Activated CD8-positive, alpha-beta T cell treated with anti-CD3 and anti-CD28 coated beads for 36 hours (primary cell): Measurements from ENCODE around the gene TCEA2. TPM values are rescaled to one million over a fixed set of nuclear protein-coding genes. Genes with fewer than 3 reads are reported as not detected.

Experiments used
- ATAC-seq: fragments of 200-7000 bp; cut with Tn5 transposase; one replicate; pipeline ENCODE4 v1.10.0; 2021; ENCODE audit warnings: mild to moderate bottlenecking, moderate library complexity
- CTCF ChIA-PET: fragments of 350-600 bp; sonication (Branson Sonifier 250); formaldehyde crosslinking; loops from one replicate; lab custom pipeline; 2021; ENCODE audit warnings: antibody characterized with exemption; lab: Charles Lee
- POLR2A ChIA-PET: fragments of 350-600 bp; sonication (Branson Sonifier 250); formaldehyde crosslinking; loops from one replicate; lab custom pipeline; 2021; ENCODE audit warnings: antibody characterized with exemption; lab: Charles Lee
- DNase-seq: peaks from one replicate; pipeline ENCODE4 v3.0.0-alpha.2; 2020
- H3K27ac Mint-ChIP-seq: one replicate; pipeline ENCODE4 v1.8.0; 2021; ENCODE audit warnings: mild to moderate bottlenecking, mixed read lengths
- H3K27me3 Mint-ChIP-seq: one replicate; pipeline ENCODE4 v1.8.0; 2021; ENCODE audit warnings: mixed read lengths
- H3K36me3 Mint-ChIP-seq: one replicate; pipeline ENCODE4 v1.8.0; 2021; ENCODE audit warnings: low read depth, mixed read lengths
- H3K4me1 Mint-ChIP-seq: one replicate; pipeline ENCODE4 v1.8.0; 2021; ENCODE audit warnings: low read depth, mixed read lengths
- H3K4me3 Mint-ChIP-seq: one replicate; pipeline ENCODE4 v1.8.0; 2021; ENCODE audit warnings: mild to moderate bottlenecking, moderate library complexity, mixed read lengths
- H3K9me3 Mint-ChIP-seq: one replicate; pipeline ENCODE4 v1.8.0; 2021; ENCODE audit warnings: mixed read lengths
- intact Hi-C: fragments of 100-400 bp; cut with micrococcal nuclease; formaldehyde crosslinking; loops from one replicate; pipeline ENCODE4 v1.10.0; 2022
- microRNA-seq: library from miRNA; unstranded; fragments of <30 nt; microRNA quantifications from one replicate; pipeline ENCODE4 v1.2.0, GENCODE V29; 2022; ENCODE audit warnings: borderline microRNAs expressed, borderline replicate concordance
- total RNA-seq, 2 experiments: library from RNA; stranded (reverse); gene quantifications; one replicate each; pipeline ENCODE4 v1.2.3, GENCODE V29; 2021
- TF ChIP-seq, protein P1 (sequence below): fragments of 200-600 bp; IDR thresholded peaks from one replicate; pipeline ENCODE4 v1.8.0; 2022; ENCODE audit warnings: antibody characterized with exemption, mild to moderate bottlenecking

TCEA2 gene
- total RNA-seq, 2 experiments from 2014 or later: 30.0 to 33.0 TPM

GRCh38 chr20:64119681-64120341 lies 56.8 kb downstream of the TCEA2 start:
- CTCF ChIA-PET: interaction anchor here (0.6 to 4.2 kb wide), 24 partner anchors 9 to 623 kb away, joined by 3 to 61 read pairs (median 4); partner anchors contain the start of genes C20orf204, LKAAEAR1, NPBWR2 and OPRL1

DNA sequence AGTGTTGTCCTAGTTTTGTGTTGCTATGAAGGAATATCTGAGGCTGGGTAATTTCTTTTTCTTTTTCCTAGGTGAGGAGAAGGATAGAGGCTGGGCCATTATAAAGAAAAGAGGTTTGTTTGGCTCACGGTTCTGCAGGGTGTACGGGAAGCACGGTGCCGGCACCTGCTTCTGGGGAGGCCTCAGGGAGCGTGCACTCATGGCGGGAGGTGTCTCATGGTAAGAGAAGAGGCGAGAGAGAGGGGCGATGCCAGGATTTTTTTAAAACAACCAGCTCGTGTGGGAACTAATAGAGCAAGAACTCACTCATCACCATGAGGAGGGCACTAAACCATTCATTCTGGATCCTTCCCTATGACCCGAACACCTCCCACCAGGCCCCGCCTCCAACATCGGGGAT lies 58.6 kb downstream of the TCEA2 start:
- TF ChIP-seq, protein P1, sequence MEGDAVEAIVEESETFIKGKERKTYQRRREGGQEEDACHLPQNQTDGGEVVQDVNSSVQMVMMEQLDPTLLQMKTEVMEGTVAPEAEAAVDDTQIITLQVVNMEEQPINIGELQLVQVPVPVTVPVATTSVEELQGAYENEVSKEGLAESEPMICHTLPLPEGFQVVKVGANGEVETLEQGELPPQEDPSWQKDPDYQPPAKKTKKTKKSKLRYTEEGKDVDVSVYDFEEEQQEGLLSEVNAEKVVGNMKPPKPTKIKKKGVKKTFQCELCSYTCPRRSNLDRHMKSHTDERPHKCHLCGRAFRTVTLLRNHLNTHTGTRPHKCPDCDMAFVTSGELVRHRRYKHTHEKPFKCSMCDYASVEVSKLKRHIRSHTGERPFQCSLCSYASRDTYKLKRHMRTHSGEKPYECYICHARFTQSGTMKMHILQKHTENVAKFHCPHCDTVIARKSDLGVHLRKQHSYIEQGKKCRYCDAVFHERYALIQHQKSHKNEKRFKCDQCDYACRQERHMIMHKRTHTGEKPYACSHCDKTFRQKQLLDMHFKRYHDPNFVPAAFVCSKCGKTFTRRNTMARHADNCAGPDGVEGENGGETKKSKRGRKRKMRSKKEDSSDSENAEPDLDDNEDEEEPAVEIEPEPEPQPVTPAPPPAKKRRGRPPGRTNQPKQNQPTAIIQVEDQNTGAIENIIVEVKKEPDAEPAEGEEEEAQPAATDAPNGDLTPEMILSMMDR: no peak
- no peak for DNase-seq
- CTCF ChIA-PET: interaction anchor here (1.0 to 4.2 kb wide), 11 partner anchors 9 to 336 kb away, joined by 3 to 61 read pairs (median 6); partner anchors contain the start of genes LKAAEAR1, OPRL1 and RGS19
- Mint-ChIP-seq H3K27ac (no peak overlapping the region), H3K4me3 (no peak overlapping the region), H3K36me3 (no peaks in the 10 kb centered on the region), H3K9me3 (no peaks in the 10 kb centered on the region), H3K27me3 (peaks cover 7% of the 10 kb centered on the region), H3K4me1 (peaks cover 9% of the 10 kb centered on the region)
- no peak for ATAC-seq
- POLR2A ChIA-PET: no interaction called here
- intact Hi-C loops: loop anchor here (5.0 kb wide), 1 partner anchor 39 kb away; the partner anchor contains the start of genes LKAAEAR1 and OPRL1

More at GRCh38 chr20:64119681-64120341, 56.8 kb downstream of the TCEA2 start:
- Mint-ChIP-seq H3K9me3 (no peaks in the 10 kb centered on the region), H3K36me3 (no peaks in the 10 kb centered on the region), H3K27ac (peak overlapping the region; percentile 80), H3K27me3 (peaks cover 7% of the 10 kb centered on the region), H3K4me3 (peak overlapping the region; percentile 51), H3K4me1 (peaks cover 9% of the 10 kb centered on the region)
- ATAC-seq: peak; percentile 17
- TF ChIP-seq, protein P1: no peak
- intact Hi-C loops: loop anchor here (5.0 kb wide), 1 partner anchor 38 kb away; the partner anchor contains the start of genes LKAAEAR1 and OPRL1
- peak; percentile 15 for DNase-seq
- POLR2A ChIA-PET: interaction anchor here (0.8 to 1.6 kb wide), 4 partner anchors 17 to 136 kb away, joined by 3 to 4 read pairs (median 3); partner anchors contain the start of gene LKAAEAR1

Small RNAs within 50 kb of the gene (microRNA-seq; reads per million reads assigned to microRNA genes)
- 1.5 reads per million for gene MIR6813

Other genes starting within 250 kb of the TCEA2 start
- under 1 TPM; 0.31 to 0.38 TPM for gene ZBTB46, start 231.9 kb upstream of the TCEA2 start, total RNA-seq
- not detected for gene ABHD16B, start 201.7 kb upstream of the TCEA2 start, total RNA-seq
- gene TPD52L2, start 197.9 kb upstream of the TCEA2 start, total RNA-seq: 10 to 100 TPM; 43.1 to 44.6 TPM
- 10 to 100 TPM; 32.2 to 32.5 TPM for gene DNAJC5, start 168.1 kb upstream of the TCEA2 start, total RNA-seq
- gene UCKL1, start 106.8 kb upstream of the TCEA2 start, total RNA-seq: 10 to 100 TPM; 31.5 to 32.6 TPM
- 1 to 10 TPM; 7.5 to 8.6 TPM for gene ZNF512B, start 93.3 kb upstream of the TCEA2 start, total RNA-seq
- 10 to 100 TPM; 17.4 to 17.5 TPM for gene SAMD10, start 83.6 kb upstream of the TCEA2 start, total RNA-seq
- gene PRPF6, start 82.1 kb upstream of the TCEA2 start, total RNA-seq: 10 to 100 TPM; 53.0 to 55.5 TPM
- gene C20orf204, start 27.0 kb upstream of the TCEA2 start, total RNA-seq: 1 to 10 TPM; 2.8 to 4.7 TPM
- gene SOX18, start 13.6 kb upstream of the TCEA2 start, total RNA-seq: not detected
- 10 to 100 TPM; 42.5 to 44.1 TPM for gene RGS19, start 16.3 kb downstream of the TCEA2 start, total RNA-seq
- gene OPRL1, start 16.9 kb downstream of the TCEA2 start, total RNA-seq: under 1 TPM; 0.61 to 0.63 TPM
- under 1 TPM; 0.43 TPM for gene LKAAEAR1, start 21.2 kb downstream of the TCEA2 start, total RNA-seq
- not detected for gene NPBWR2, start 44.4 kb downstream of the TCEA2 start, total RNA-seq
- gene MYT1, start 101.3 kb downstream of the TCEA2 start, total RNA-seq: not detected
- gene PCMTD2, start 192.6 kb downstream of the TCEA2 start, total RNA-seq: 10 to 100 TPM; 26.0 to 28.6 TPM